ENCODE results near the gene PIK3CG.

GRCh38 chr7:106888204-106888603, 23.1 kb downstream of the PIK3CG start:
- no peak for TF ChIP-seq CTCF (IDR thresholded peaks at IDR 0.05; ENCODE audit: low read depth, low read length)
- TF ChIP-seq EZH2phosphoT487 (IDR thresholded peaks at IDR 0.05; ENCODE audit: low read depth) = no peak
